Left forelimb (tissue), 1 donor: ENCODE data around the gene TSPAN17.

Experiments
- DNase-seq: peaks from one replicate; pipeline ENCODE4 v3.0.0-alpha.2; 2018; ENCODE audit warnings: low spot score

TSPAN17 gene

GRCh38 chr5:176642675-176643490 is 4.4 kb upstream of the TSPAN17 start:
- DNase-seq: no peak

- no peak for DNase-seq
Measured at GRCh38 chr5:176643491-176644219, 3.6 kb upstream of the TSPAN17 start.

GRCh38 chr5:176644294-176644693 is 3.0 kb upstream of the TSPAN17 start:
- no peak for DNase-seq

GRCh38 chr5:176644878-176645670 is 2.2 kb upstream of the TSPAN17 start:
- no peak for DNase-seq

GRCh38 chr5:176646049-176646706 is 1.1 kb upstream of the TSPAN17 start:
- no peak for DNase-seq

- DNase-seq: no peak
Measured at GRCh38 chr5:176646707-176647029, 616 bp upstream of the TSPAN17 start.

GRCh38 chr5:176647843-176648473 is 674 bp downstream of the TSPAN17 start:
- DNase-seq: no peak

- DNase-seq: no peak
Measured at GRCh38 chr5:176648474-176649194, 1.4 kb downstream of the TSPAN17 start.

- DNase-seq: no peak
Measured at GRCh38 chr5:176650354-176650884, 3.1 kb downstream of the TSPAN17 start.

- no peak for DNase-seq
Measured at GRCh38 chr5:176651472-176651980, 4.2 kb downstream of the TSPAN17 start.

GRCh38 chr5:176652136-176652535 is 4.9 kb downstream of the TSPAN17 start:
- no peak for DNase-seq

- DNase-seq: no peak
Measured at GRCh38 chr5:176653401-176654385, 6.4 kb downstream of the TSPAN17 start.

GRCh38 chr5:176654856-176655255 is 7.6 kb downstream of the TSPAN17 start:
- DNase-seq: no peak

- no peak for DNase-seq
Measured at GRCh38 chr5:176656467-176656990, 9.2 kb downstream of the TSPAN17 start.

GRCh38 chr5:176658007-176658599 is 10.8 kb downstream of the TSPAN17 start:
- peak; percentile 77 for DNase-seq

- DNase-seq: no peak
Measured at GRCh38 chr5:176658817-176659511, 11.7 kb downstream of the TSPAN17 start.

- DNase-seq: no peak
Measured at GRCh38 chr5:176659512-176659839, 12.2 kb downstream of the TSPAN17 start.

- DNase-seq: no peak
Measured at GRCh38 chr5:176659860-176660461, 12.7 kb downstream of the TSPAN17 start.
